Measurements from ENCODE around the gene LARGE1. TPM values are rescaled to one million over a fixed set of nuclear protein-coding genes. Genes with fewer than 3 reads are reported as not detected.

Gene LARGE1
- total RNA-seq, 1 experiment from 2014 or later: 2.5 TPM

DNA sequence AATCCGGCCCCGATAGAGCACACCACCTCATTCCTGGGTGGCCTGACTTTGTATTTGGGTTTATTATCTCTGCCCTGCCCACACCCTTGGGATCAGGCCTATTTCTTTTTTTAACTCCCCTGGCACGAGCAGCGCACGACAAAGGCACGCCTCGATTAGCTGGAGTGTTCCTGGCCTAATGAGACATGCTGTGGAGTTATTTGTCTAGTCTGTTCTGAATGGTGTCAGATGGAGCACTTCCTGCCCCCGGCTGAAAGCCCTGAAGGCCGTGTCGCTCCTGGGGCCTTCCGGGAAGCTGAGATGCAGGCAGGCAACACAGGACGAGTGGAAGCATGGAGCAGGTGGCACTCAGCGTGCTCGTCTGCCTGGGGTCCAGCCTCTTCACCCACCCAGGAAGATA lies 47.1 kb downstream of the LARGE1 start:
- DNase-seq (ENCODE audit: low read depth, low spot score) (no peak), ATAC-seq (no peak)
- H3K9me3 ChIP-seq (ENCODE audit: control insufficient read depth, insufficient read depth, low read depth, low read length): no peaks in the 10 kb centered on the region
- POLR2A ChIA-PET: interaction anchor here (0.6 kb wide), 1 partner anchor 574 kb away, joined by 3 read pairs; no protein-coding TSS in a partner anchor
- no peaks in the 10 kb centered on the region for H3K4me1 ChIP-seq (ENCODE audit: control insufficient read depth, insufficient read depth, low read length)
- TF ChIP-seq, protein P1, sequence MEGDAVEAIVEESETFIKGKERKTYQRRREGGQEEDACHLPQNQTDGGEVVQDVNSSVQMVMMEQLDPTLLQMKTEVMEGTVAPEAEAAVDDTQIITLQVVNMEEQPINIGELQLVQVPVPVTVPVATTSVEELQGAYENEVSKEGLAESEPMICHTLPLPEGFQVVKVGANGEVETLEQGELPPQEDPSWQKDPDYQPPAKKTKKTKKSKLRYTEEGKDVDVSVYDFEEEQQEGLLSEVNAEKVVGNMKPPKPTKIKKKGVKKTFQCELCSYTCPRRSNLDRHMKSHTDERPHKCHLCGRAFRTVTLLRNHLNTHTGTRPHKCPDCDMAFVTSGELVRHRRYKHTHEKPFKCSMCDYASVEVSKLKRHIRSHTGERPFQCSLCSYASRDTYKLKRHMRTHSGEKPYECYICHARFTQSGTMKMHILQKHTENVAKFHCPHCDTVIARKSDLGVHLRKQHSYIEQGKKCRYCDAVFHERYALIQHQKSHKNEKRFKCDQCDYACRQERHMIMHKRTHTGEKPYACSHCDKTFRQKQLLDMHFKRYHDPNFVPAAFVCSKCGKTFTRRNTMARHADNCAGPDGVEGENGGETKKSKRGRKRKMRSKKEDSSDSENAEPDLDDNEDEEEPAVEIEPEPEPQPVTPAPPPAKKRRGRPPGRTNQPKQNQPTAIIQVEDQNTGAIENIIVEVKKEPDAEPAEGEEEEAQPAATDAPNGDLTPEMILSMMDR (IDR thresholded peaks at IDR 0.05): no peak
- TF ChIP-seq, protein P2, sequence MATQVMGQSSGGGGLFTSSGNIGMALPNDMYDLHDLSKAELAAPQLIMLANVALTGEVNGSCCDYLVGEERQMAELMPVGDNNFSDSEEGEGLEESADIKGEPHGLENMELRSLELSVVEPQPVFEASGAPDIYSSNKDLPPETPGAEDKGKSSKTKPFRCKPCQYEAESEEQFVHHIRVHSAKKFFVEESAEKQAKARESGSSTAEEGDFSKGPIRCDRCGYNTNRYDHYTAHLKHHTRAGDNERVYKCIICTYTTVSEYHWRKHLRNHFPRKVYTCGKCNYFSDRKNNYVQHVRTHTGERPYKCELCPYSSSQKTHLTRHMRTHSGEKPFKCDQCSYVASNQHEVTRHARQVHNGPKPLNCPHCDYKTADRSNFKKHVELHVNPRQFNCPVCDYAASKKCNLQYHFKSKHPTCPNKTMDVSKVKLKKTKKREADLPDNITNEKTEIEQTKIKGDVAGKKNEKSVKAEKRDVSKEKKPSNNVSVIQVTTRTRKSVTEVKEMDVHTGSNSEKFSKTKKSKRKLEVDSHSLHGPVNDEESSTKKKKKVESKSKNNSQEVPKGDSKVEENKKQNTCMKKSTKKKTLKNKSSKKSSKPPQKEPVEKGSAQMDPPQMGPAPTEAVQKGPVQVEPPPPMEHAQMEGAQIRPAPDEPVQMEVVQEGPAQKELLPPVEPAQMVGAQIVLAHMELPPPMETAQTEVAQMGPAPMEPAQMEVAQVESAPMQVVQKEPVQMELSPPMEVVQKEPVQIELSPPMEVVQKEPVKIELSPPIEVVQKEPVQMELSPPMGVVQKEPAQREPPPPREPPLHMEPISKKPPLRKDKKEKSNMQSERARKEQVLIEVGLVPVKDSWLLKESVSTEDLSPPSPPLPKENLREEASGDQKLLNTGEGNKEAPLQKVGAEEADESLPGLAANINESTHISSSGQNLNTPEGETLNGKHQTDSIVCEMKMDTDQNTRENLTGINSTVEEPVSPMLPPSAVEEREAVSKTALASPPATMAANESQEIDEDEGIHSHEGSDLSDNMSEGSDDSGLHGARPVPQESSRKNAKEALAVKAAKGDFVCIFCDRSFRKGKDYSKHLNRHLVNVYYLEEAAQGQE (IDR thresholded peaks at IDR 0.05; ENCODE audit: insufficient read depth in 1 of 2, low read depth in 2 of 2, low read length in 1 of 2): no peak
- TF ChIP-seq TCF7L2 (IDR thresholded peaks at IDR 0.05; ENCODE audit: low read depth, low read length) (no peak), SIN3A (IDR thresholded peaks at IDR 0.05; ENCODE audit: borderline replicate concordance, insufficient read depth, low read depth, low read length) (no peak), POLR2AphosphoS5 (IDR thresholded peaks at IDR 0.05; ENCODE audit: low read depth, low read length) (no peak)
- BruUV-seq (replicated peaks): no TSS peak
- no peak overlapping the region for H3K27ac ChIP-seq (ENCODE audit: low read length)
- H3K27me3 ChIP-seq (ENCODE audit: control insufficient read depth, insufficient read depth, low read length): no peaks in the 10 kb centered on the region
- CTCF ChIA-PET: no interaction called here
- intact Hi-C loops (cut with micrococcal nuclease; ENCODE audit: unreplicated experiment) (no loop called here), in situ Hi-C loops (cut with HindIII; ENCODE audit: low pct_unique_long_range_greater_than_20kb, low sequenced_read_pairs) (no loop called here)
- no peak overlapping the region for H3K4me3 ChIP-seq (ENCODE audit: low read depth in 2 of 2, low read length in 2 of 2)
- H3K36me3 ChIP-seq (ENCODE audit: control insufficient read depth, insufficient read depth, low read length): no peaks in the 10 kb centered on the region

DNA sequence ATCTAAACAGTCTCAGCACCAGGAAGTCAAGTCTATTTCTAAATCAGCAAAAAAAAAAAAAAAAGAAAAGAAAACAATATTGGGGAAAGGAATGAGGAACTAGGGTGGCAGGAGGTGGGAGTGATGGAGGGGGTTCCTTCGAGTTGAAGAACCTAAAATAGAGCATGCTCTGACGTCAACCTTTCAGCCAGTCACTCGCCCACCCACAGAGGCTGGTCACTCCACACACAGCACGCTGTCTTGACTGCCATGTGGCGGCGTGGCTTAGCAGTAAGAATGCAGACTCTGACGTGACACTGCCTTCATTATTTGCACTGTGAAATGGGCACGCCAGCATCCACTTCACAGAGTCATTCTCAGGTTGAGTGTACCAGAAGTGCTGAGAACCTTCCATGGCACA lies 48.3 kb downstream of the LARGE1 start:
- intact Hi-C loops (cut with micrococcal nuclease; ENCODE audit: unreplicated experiment) (no loop called here), in situ Hi-C loops (cut with HindIII; ENCODE audit: low pct_unique_long_range_greater_than_20kb, low sequenced_read_pairs) (no loop called here)
- Histone ChIP-seq H3K9me3 (ENCODE audit: control insufficient read depth, insufficient read depth, low read depth, low read length) (no peaks in the 10 kb centered on the region), H3K36me3 (ENCODE audit: control insufficient read depth, insufficient read depth, low read length) (no peaks in the 10 kb centered on the region), H3K4me3 (ENCODE audit: low read depth in 2 of 2, low read length in 2 of 2) (no peak overlapping the region), H3K4me1 (ENCODE audit: control insufficient read depth, insufficient read depth, low read length) (no peaks in the 10 kb centered on the region), H3K27me3 (ENCODE audit: control insufficient read depth, insufficient read depth, low read length) (no peaks in the 10 kb centered on the region), H3K27ac (ENCODE audit: low read length) (no peak overlapping the region)
- ChIA-PET POLR2A (no interaction called here), CTCF (interaction anchor here (0.6 kb wide), 1 partner anchor 316 kb away, joined by 9 read pairs; no protein-coding TSS in a partner anchor)
- BruUV-seq (replicated peaks): no TSS peak
- TF ChIP-seq POLR2AphosphoS5 (IDR thresholded peaks at IDR 0.05; ENCODE audit: low read depth, low read length) (no peak), TCF7L2 (IDR thresholded peaks at IDR 0.05; ENCODE audit: low read depth, low read length) (no peak), SIN3A (IDR thresholded peaks at IDR 0.05; ENCODE audit: borderline replicate concordance, insufficient read depth, low read depth, low read length) (no peak)
- TF ChIP-seq, protein P1 (IDR thresholded peaks at IDR 0.05): no peak
- TF ChIP-seq, protein P2 (IDR thresholded peaks at IDR 0.05; ENCODE audit: insufficient read depth in 1 of 2, low read depth in 2 of 2, low read length in 1 of 2): no peak
- no peak for ATAC-seq
- no peak for DNase-seq (ENCODE audit: low read depth, low spot score)

All from Panc1 (cell line).